Neutrophil (primary cell): ENCODE results near the gene JPH3.

Source experiments
- H3K27ac ChIP-seq: fragments of 200-600 bp; sonication (generic); 2 replicates; pipeline ENCODE4 v1.5.1; 2016; ENCODE audit warnings: mild to moderate bottlenecking, moderate library complexity
- H3K27me3 ChIP-seq: fragments of 200-600 bp; sonication (generic); 2 replicates; pipeline ENCODE4 v1.6.0; 2016; ENCODE audit warnings: mild to moderate bottlenecking
- H3K36me3 ChIP-seq: fragments of 200-600 bp; sonication (generic); 2 replicates; pipeline ENCODE4 v1.5.1; 2017
- H3K4me1 ChIP-seq, 2 experiments: fragments of 200-600 bp in 1 of 2; sonication (generic) in 1 of 2; 1 replicate in 1 of 2; 2 replicates in 1 of 2; pipeline versions ENCODE4 v1.5.1 to v1.6.1; 2013 to 2016; ENCODE audit warnings: low read depth in 1 of 2, low read length in 1 of 2, mild to moderate bottlenecking in 1 of 2, moderate library complexity in 1 of 2; ENCODE audit not compliant: control insufficient read depth in 1 of 2, insufficient read depth in 1 of 2
- H3K4me3 ChIP-seq, 2 experiments: fragments of 200-600 bp in 1 of 2; sonication (generic) in 1 of 2; 1 replicate in 1 of 2; 2 replicates in 1 of 2; pipeline ENCODE4 v1.5.1; 2013 to 2016; ENCODE audit warnings: low read depth in 1 of 2, low read length in 1 of 2, mild to moderate bottlenecking in 1 of 2, moderate library complexity in 1 of 2
- H3K9me3 ChIP-seq: fragments of 200-600 bp; sonication (generic); 2 replicates; pipeline ENCODE4 v1.5.1; 2016
- TF ChIP-seq, protein P1 (sequence below): fragments of 200-600 bp; sonication (generic); IDR thresholded peaks from 2 replicates; pipeline ENCODE4 v1.5.1; 2016; ENCODE audit warnings: antibody characterized with exemption

JPH3 gene

DNA sequence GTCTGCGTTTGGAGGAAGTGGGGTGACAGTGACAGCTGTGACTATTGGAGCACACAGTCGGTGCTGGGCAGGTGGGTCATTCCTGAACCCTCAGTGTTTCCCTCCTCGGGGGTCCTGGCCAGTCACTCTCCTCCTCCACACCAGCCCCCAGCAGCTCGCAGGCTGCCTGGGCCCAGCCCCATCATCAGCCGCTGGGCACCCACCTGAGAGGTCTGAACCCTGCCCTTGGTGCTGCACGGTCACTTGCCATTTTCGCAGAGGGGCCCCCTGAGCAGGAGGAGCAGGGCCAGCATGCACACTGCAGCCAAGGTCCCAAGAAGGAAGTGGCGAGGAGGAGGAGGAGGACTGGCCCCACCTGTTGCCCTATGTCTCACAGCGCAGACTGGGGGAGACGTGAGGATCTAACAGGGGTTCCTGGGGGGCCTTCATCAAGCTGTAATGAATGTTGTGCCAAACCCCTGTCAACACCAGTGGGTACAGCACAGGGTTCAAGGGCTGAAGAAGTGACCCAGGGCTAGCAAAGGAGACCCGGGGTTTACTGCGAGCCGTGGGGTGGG lies 23.0 kb downstream of the JPH3 start:
- no peaks in the 10 kb centered on the region for H3K4me1 ChIP-seq
- no peak overlapping the region for H3K27ac ChIP-seq
- TF ChIP-seq, protein P1, sequence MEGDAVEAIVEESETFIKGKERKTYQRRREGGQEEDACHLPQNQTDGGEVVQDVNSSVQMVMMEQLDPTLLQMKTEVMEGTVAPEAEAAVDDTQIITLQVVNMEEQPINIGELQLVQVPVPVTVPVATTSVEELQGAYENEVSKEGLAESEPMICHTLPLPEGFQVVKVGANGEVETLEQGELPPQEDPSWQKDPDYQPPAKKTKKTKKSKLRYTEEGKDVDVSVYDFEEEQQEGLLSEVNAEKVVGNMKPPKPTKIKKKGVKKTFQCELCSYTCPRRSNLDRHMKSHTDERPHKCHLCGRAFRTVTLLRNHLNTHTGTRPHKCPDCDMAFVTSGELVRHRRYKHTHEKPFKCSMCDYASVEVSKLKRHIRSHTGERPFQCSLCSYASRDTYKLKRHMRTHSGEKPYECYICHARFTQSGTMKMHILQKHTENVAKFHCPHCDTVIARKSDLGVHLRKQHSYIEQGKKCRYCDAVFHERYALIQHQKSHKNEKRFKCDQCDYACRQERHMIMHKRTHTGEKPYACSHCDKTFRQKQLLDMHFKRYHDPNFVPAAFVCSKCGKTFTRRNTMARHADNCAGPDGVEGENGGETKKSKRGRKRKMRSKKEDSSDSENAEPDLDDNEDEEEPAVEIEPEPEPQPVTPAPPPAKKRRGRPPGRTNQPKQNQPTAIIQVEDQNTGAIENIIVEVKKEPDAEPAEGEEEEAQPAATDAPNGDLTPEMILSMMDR: no peak
- H3K36me3 ChIP-seq: no peaks in the 10 kb centered on the region
- no peak overlapping the region for H3K4me3 ChIP-seq
- no peaks in the 10 kb centered on the region for H3K9me3 ChIP-seq
- H3K27me3 ChIP-seq: peaks cover 8% of the 10 kb centered on the region

DNA sequence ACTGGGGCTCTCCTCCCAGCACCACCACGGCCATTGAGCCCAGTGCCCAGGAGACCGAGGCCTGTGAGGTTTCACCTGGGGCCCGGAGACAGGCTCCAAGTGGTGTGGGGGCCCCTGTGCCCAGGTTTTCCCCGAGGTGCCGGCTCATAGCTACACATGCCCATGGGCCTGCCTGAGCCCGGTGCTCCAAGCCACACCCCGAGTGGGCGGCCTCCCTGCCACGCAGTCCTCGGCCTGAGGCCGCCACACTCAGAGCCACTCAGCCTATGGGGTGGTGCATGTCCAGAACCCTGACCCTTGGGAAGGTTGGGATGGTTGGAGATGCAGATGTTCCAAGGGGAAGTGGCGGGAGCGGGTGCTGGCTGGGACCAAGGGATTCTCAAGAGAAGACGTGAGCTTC lies 24.1 kb downstream of the JPH3 start:
- H3K9me3 ChIP-seq: no peaks in the 10 kb centered on the region
- H3K27me3 ChIP-seq: peaks cover 9% of the 10 kb centered on the region
- no peak overlapping the region for H3K27ac ChIP-seq
- no peak overlapping the region for H3K4me3 ChIP-seq
- TF ChIP-seq, protein P1: no peak
- H3K36me3 ChIP-seq: no peaks in the 10 kb centered on the region
- H3K4me1 ChIP-seq: no peaks in the 10 kb centered on the region

DNA sequence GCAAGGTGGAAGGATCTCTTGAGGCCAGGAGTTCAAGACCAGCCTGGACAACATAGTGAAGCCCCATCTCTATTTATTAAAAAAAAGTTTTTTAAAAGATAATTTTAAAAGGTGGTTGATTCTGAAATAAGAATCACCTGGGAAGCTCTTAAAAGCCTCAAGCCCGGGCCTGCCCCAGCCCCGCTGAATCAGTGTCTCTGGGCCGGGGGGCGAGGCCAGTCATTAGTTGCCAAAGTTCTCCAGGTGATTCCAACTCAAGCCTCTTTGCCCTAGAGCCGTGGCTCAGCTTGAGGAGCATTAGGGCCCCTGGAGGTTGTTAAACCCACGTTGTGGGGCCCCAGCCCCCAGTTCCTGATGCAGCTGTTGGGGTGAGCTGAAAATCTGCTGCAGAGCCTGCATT lies 24.6 kb downstream of the JPH3 start:
- no peak overlapping the region for H3K27ac ChIP-seq
- no peaks in the 10 kb centered on the region for H3K4me1 ChIP-seq
- H3K27me3 ChIP-seq: peaks cover 10% of the 10 kb centered on the region
- H3K36me3 ChIP-seq: no peaks in the 10 kb centered on the region
- TF ChIP-seq, protein P1: no peak
- no peak overlapping the region for H3K4me3 ChIP-seq
- no peaks in the 10 kb centered on the region for H3K9me3 ChIP-seq

DNA sequence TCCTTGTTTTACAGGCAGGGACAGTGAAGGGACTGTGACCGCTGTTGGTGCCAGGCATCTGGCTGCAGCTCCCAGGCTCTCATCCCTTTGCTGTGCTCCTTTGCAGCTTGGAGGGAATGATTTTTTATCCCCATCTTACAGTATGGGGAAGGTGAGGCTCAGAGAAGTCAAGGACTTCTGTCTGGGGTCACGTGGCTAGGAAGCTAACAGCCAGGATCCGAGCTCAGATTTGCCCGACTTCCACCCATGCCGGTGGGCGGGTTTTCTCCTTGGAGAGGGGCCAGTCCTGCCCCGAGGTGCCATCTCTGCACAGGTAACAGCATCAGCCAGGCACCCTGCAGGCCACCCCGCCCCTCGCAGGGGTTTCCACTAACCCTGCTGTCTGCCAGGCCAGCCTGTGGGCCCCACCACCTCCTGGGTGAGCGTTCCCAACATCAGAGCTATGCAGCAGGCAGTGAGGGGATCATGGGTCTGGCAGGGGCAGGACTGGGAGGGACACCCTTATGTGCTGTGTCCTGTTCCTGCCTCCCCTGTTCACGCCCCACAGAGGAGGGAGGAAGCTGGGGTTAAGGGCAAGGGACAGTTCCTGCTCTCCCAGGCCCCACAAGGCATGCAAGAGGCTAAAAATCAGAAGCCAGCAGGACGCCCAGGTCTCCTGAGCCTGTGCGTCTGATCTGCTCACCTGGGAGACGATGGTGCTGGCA lies 25.4 kb downstream of the JPH3 start:
- no peaks in the 10 kb centered on the region for H3K9me3 ChIP-seq
- no peaks in the 10 kb centered on the region for H3K4me1 ChIP-seq
- H3K27ac ChIP-seq: no peak overlapping the region
- H3K4me3 ChIP-seq: no peak overlapping the region
- peaks cover 18% of the 10 kb centered on the region for H3K27me3 ChIP-seq
- TF ChIP-seq, protein P1: no peak
- H3K36me3 ChIP-seq: no peaks in the 10 kb centered on the region

DNA sequence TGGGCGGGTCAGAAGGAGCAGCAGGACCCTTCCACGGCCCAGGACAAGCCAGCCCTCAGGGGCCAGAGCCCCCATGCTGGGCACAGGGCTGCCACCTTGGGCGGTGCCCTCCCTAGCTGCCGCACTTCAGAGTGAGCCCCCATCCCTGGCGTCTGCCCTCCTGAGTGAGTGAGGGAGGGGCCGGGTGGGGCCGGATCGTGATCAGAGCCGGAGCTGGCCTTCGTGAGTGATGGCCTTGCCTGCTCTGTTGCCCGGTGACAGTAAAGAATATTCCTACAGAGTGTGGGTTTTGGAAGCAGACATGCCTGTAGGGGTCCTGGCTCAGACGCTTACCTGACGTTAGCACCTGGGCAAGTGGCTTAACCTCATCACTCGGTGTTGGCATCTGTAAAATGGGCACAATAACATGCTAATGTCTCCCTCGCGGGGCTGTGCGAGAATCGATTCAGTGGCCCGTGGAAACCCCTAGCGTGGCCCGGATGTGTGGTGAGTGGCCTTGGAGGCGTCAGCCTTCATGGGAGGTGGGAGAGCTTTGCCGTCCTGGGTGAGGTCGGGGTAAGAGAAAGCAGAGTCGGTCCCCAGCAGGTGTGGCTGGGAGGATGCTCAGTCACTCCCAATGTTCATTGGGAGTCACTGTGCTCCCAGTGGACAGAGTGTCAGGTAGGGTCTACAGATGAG lies 26.1 kb downstream of the JPH3 start:
- H3K4me3 ChIP-seq: no peak overlapping the region
- H3K9me3 ChIP-seq: no peaks in the 10 kb centered on the region
- no peaks in the 10 kb centered on the region for H3K36me3 ChIP-seq
- TF ChIP-seq, protein P1: no peak
- no peaks in the 10 kb centered on the region for H3K4me1 ChIP-seq
- peaks cover 23% of the 10 kb centered on the region for H3K27me3 ChIP-seq
- no peak overlapping the region for H3K27ac ChIP-seq
